Activated effector memory CD4-positive, alpha-beta T cell treated with anti-CD3 and anti-CD28 coated beads, Interleukin-2, amount 50 U/mL, for 16 hours (primary cell): ENCODE results near the gene TMEM38A.
"Not testable (repeated sequence)": the region's sequence is repeated elsewhere in the genome, so short reads cannot be mapped to it uniquely, and the experiment has no call there.

ENCODE experiments used
- DNase-seq: peaks from one replicate; pipeline ENCODE4 v3.0.0-alpha.2; 2020

The TMEM38A gene

GRCh38 chr19:16638666-16639065 lies 22.3 kb upstream of the TMEM38A start:
- no peak for DNase-seq

- DNase-seq: no peak
These were observed 20.0 kb upstream of the TMEM38A start for GRCh38 chr19:16640951-16641350.

GRCh38 chr19:16641695-16642094 lies 19.2 kb upstream of the TMEM38A start:
- no peak for DNase-seq

- no peak for DNase-seq
These were observed 15.8 kb upstream of the TMEM38A start for GRCh38 chr19:16645140-16645539.

GRCh38 chr19:16649734-16650133 lies 11.2 kb upstream of the TMEM38A start:
- DNase-seq: no peak

GRCh38 chr19:16650821-16651220 lies 10.1 kb upstream of the TMEM38A start:
- no peak for DNase-seq

GRCh38 chr19:16651421-16652188 lies 9.3 kb upstream of the TMEM38A start:
- DNase-seq: not testable (repeated sequence)

- no peak for DNase-seq
These were observed 8.1 kb upstream of the TMEM38A start for GRCh38 chr19:16652854-16653253.

GRCh38 chr19:16654140-16654539 lies 6.8 kb upstream of the TMEM38A start:
- no peak for DNase-seq

- no peak for DNase-seq
These were observed 6.3 kb upstream of the TMEM38A start for GRCh38 chr19:16654627-16655026.

GRCh38 chr19:16655727-16656126 lies 5.2 kb upstream of the TMEM38A start:
- DNase-seq: no peak

- no peak for DNase-seq
These were observed 3.6 kb upstream of the TMEM38A start for GRCh38 chr19:16657384-16657783.

GRCh38 chr19:16659464-16659831 lies 1.5 kb upstream of the TMEM38A start:
- DNase-seq: no peak

- DNase-seq: peak; percentile 99
These were observed 869 bp upstream of the TMEM38A start, which contains the start of gene SMIM7 for GRCh38 chr19:16659832-16660708. SMIM7 (minus strand) TSS chr19:16660144; CDS start chr19:16660110, 34 bp downstream.

- peak; percentile 66 for DNase-seq
These were observed 618 bp downstream of the TMEM38A start for GRCh38 chr19:16661480-16662034.

- no peak for DNase-seq
These were observed 7.2 kb downstream of the TMEM38A start for GRCh38 chr19:16668176-16668575.

GRCh38 chr19:16668702-16669101 lies 7.8 kb downstream of the TMEM38A start:
- not testable (repeated sequence) for DNase-seq

GRCh38 chr19:16670291-16670690 lies 9.4 kb downstream of the TMEM38A start:
- DNase-seq: no peak

GRCh38 chr19:16671652-16672274 lies 10.8 kb downstream of the TMEM38A start:
- no peak for DNase-seq

GRCh38 chr19:16673231-16673630 lies 12.3 kb downstream of the TMEM38A start:
- DNase-seq: no peak

- not testable (repeated sequence) for DNase-seq
These were observed 12.9 kb downstream of the TMEM38A start for GRCh38 chr19:16673839-16674238.

- DNase-seq: no peak
These were observed 15.3 kb downstream of the TMEM38A start for GRCh38 chr19:16676101-16676798.

- DNase-seq: no peak
These were observed 16.1 kb downstream of the TMEM38A start for GRCh38 chr19:16677055-16677454.
